ENCODE results near the gene REPS2.

DNA sequence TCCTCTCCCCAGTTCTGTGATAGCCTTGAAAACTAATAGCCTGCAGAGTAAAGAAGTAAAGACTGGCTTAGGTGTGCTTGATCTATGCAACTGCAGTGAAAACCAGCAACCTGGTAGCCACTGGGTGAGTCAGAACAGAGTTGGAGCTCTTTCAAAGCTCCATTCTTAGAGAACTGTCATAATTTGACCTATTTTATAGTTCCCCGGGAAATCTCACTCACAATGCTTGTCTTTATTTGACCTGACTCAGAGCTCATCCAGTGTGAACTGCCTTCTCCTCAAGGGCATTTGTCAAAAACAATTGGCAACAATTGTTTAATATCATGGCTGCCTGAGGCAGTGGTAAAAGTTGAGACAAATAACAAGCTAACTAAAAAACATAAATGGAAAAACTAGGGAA lies 215.5 kb downstream of the REPS2 start:
- TF ChIP-seq, protein P1, sequence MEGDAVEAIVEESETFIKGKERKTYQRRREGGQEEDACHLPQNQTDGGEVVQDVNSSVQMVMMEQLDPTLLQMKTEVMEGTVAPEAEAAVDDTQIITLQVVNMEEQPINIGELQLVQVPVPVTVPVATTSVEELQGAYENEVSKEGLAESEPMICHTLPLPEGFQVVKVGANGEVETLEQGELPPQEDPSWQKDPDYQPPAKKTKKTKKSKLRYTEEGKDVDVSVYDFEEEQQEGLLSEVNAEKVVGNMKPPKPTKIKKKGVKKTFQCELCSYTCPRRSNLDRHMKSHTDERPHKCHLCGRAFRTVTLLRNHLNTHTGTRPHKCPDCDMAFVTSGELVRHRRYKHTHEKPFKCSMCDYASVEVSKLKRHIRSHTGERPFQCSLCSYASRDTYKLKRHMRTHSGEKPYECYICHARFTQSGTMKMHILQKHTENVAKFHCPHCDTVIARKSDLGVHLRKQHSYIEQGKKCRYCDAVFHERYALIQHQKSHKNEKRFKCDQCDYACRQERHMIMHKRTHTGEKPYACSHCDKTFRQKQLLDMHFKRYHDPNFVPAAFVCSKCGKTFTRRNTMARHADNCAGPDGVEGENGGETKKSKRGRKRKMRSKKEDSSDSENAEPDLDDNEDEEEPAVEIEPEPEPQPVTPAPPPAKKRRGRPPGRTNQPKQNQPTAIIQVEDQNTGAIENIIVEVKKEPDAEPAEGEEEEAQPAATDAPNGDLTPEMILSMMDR (IDR thresholded peaks at IDR 0.05), result no peak
- no peak for TF ChIP-seq POLR2A (IDR thresholded peaks at IDR 0.05)
